H1 (cell line): Measurements from ENCODE around the gene GNB1L.

ENCODE experiments used
- CBX5 ChIP-seq: fragments of 300-800, 300-1000 bp; sonication (generic); IDR thresholded peaks from 2 replicates; pipeline ENCODE4 v1.7.1; 2016; ENCODE audit warnings: antibody characterized with exemption, low read length, low read depth
- CHD1 ChIP-seq: IDR thresholded peaks from 2 replicates; pipeline ENCODE4 v1.6.1; 2012; ENCODE audit warnings: low read depth, low read length, improper control_type of control experiment
- HDAC2 ChIP-seq, 2 experiments: fragments of 300-600 bp in 1 of 2; sonication (generic) in 1 of 2; IDR thresholded peaks; 2 replicates each; pipeline ENCODE4 v1.6.1; 2011 to 2012; ENCODE audit warnings: low read depth in 2 of 2, low read length in 2 of 2, mild to moderate bottlenecking in 2 of 2, moderate library complexity in 2 of 2, borderline replicate concordance in 1 of 2, inconsistent platforms in 1 of 2
- JUND ChIP-seq: IDR thresholded peaks from 2 replicates; pipeline ENCODE4 v1.6.1; 2011; ENCODE audit warnings: mild to moderate bottlenecking, improper control_type of control experiment, low read length
- TF ChIP-seq, protein P1 (sequence below), 3 experiments: IDR thresholded peaks; 1 replicate in 2 of 3; 2 replicates in 1 of 3; pipeline versions ENCODE4 v1.5.1 to v1.6.1; 2011; ENCODE audit warnings: low read length in 3 of 3, mild to moderate bottlenecking in 3 of 3, inconsistent platforms in 2 of 3, low read depth in 1 of 3, moderate library complexity in 1 of 3; ENCODE audit not compliant: insufficient read depth in 1 of 3; ENCODE audit errors: control extremely low read depth in 1 of 3

DNA sequence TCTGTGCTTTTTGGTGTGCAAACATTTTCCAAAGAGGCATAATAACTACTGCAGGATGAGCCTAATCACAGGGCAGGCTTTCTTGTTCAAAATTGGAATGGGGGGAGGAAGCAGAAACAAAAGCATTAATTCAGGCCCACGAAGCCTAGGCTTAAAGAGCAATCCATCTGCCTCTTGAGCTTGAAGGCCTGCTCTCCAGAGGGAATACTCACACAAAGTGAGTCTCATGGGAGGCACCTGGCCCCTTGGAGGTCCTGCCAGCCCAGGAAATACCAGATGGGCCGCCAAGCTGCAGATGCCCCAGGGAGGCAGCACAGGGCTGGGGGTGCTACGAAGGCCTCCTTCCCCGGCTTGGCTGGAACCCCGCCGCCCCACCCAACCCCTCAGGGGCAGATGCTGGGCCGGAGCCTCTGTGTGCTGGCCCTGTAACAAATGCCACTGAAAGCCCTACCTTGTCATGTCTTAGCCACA, 47.6 kb upstream of the GNB1L start:
- TF ChIP-seq CHD1 = no peak
- no peak for TF ChIP-seq JUND
- no peak for TF ChIP-seq CBX5
- TF ChIP-seq, protein P1, sequence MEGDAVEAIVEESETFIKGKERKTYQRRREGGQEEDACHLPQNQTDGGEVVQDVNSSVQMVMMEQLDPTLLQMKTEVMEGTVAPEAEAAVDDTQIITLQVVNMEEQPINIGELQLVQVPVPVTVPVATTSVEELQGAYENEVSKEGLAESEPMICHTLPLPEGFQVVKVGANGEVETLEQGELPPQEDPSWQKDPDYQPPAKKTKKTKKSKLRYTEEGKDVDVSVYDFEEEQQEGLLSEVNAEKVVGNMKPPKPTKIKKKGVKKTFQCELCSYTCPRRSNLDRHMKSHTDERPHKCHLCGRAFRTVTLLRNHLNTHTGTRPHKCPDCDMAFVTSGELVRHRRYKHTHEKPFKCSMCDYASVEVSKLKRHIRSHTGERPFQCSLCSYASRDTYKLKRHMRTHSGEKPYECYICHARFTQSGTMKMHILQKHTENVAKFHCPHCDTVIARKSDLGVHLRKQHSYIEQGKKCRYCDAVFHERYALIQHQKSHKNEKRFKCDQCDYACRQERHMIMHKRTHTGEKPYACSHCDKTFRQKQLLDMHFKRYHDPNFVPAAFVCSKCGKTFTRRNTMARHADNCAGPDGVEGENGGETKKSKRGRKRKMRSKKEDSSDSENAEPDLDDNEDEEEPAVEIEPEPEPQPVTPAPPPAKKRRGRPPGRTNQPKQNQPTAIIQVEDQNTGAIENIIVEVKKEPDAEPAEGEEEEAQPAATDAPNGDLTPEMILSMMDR (IDR thresholded peaks at IDR 0.05; ENCODE audit: control extremely low read depth in 1 of 3, insufficient read depth in 1 of 3, low read depth in 1 of 3, low read length in 3 of 3) = no peak
- no peak for TF ChIP-seq HDAC2 (IDR thresholded peaks at IDR 0.05; ENCODE audit: borderline replicate concordance in 1 of 2, low read depth in 2 of 2, low read length in 2 of 2)
